Stomach (tissue), 9 donors: Measurements from ENCODE around the gene TPRN. TPM values are rescaled to one million over a fixed set of nuclear protein-coding genes. Genes with fewer than 3 reads are reported as not detected.

Experiments
- DNase-seq, 2 donors: peaks; one replicate each; pipeline versions ENCODE4 v3.0.0 to v3.0.0-alpha.2; 2013 to 2019
- H3K27ac ChIP-seq, 5 donors: fragments of 200-600 bp in 4 of 5; sonication (generic) in 4 of 5; one replicate each; pipeline ENCODE4 v1.5.1; 2013 to 2019; ENCODE audit warnings: mild to moderate bottlenecking in 1 of 5, moderate library complexity in 1 of 5
- H3K27me3 ChIP-seq, 3 donors: fragments of 200-600 bp; sonication (generic); one replicate each; pipeline ENCODE4 v1.5.1; 2017 to 2019; ENCODE audit warnings: mixed run types in 1 of 3
- H3K36me3 ChIP-seq, 4 donors: fragments of 200-600 bp; sonication (generic); 1 replicate in 3 of 4; 2 replicates in 1 of 4; pipeline ENCODE4 v1.5.1; 2016 to 2019
- H3K4me1 ChIP-seq, 4 donors: fragments of 200-600 bp; sonication (generic); one replicate each; pipeline ENCODE4 v1.5.1; 2016 to 2019
- H3K4me3 ChIP-seq, 4 donors: fragments of 200-600 bp; sonication (generic) in 3 of 4; one replicate each; pipeline ENCODE4 v1.5.1; 2016 to 2019; ENCODE audit warnings: mild to moderate bottlenecking in 1 of 4
- H3K9me3 ChIP-seq, 4 donors: fragments of 200-600 bp; sonication (generic); one replicate each; pipeline ENCODE4 v1.5.1; 2016 to 2019
- CTCF ChIP-seq, 7 experiments: fragments of 450-650 bp in 4 of 7; fragments of 200-600 bp in 3 of 7; sonication (generic) in 3 of 7; IDR thresholded peaks; one replicate each; pipeline ENCODE4 v1.5.1; 2016 to 2019; ENCODE audit warnings: antibody characterized with exemption in 7 of 7, control low read depth in 2 of 7, mild to moderate bottlenecking in 1 of 7
- EP300 ChIP-seq: sonication (generic); formaldehyde crosslinking; IDR thresholded peaks from one replicate; pipeline ENCODE4 v1.6.1; 2017; ENCODE audit warnings: antibody characterized with exemption
- POLR2A ChIP-seq, 4 donors: fragments of 450-650 bp; IDR thresholded peaks; one replicate each; pipeline ENCODE4 v1.6.1; 2016; ENCODE audit warnings: antibody characterized with exemption in 4 of 4, control low read depth in 2 of 4, mild to moderate bottlenecking in 1 of 4, moderate library complexity in 1 of 4
- POLR2AphosphoS5 ChIP-seq, 3 donors: sonication (generic); formaldehyde crosslinking; IDR thresholded peaks; one replicate each; pipeline ENCODE4 v1.6.1; 2016; ENCODE audit warnings: antibody characterized with exemption in 3 of 3
- WGBS, 5 donors: extraction: QIAGEN DNeasy Blood & Tissue Kit in 3 of 5; methylation state at CpG; one replicate each; pipeline versions ENCODE4 v1.1.5 to v1.1.7; 2013 to 2018; 5-methylcytosine and 5-hydroxymethylcytosine counted together
- intact Hi-C: fragments of 100-400 bp; cut with DNase I; formaldehyde crosslinking; loops from one replicate; pipeline ENCODE4 v1.15.1; 2023; ENCODE audit warnings: low total_unique reads
- polyA plus RNA-seq, 3 donors: library from polyadenylated mRNA; stranded (reverse); fragments of 200-250 nt; gene quantifications; one replicate each; pipeline ENCODE4 v1.2.3, GENCODE V29; 2013
- total RNA-seq, 5 donors: library from RNA; depleted of rRNA; stranded (reverse); fragments of >200 nt; gene quantifications; one replicate each; pipeline versions ENCODE4 v1.1.0 to v1.2.3, GENCODE V29; 2014 to 2016
- donor health status: healthy with polysubstance abuse.
- donor health status: Bipolar disorder and iron deficiency.
- donor health status: healthy.

The TPRN gene
- total and polyA plus RNA-seq, 8 donors = 8.8 to 161 (median 24.6) TPM

- Histone ChIP-seq H3K36me3 (peaks cover 27 to 58% (median 54%) of the 10 kb centered on the region in 4 donors), H3K27ac (peak overlapping the region; percentile 96 to 97 (median 96)), H3K4me3 (peak overlapping the region; percentile 95 to 99 (median 97)), H3K4me1 (peaks cover 44 to 90% (median 84%) of the 10 kb centered on the region in 4 donors), H3K27me3 (no peaks in the 10 kb centered on the region), H3K9me3 (no peaks in the 10 kb centered on the region)
- peak in 1 of 2 donors; percentile 51 for DNase-seq
- 10 to 47% (median 19%) methylated on average over 10 to 23 of the region's 23 CpGs for WGBS, 5 donors
- TF ChIP-seq POLR2A (IDR thresholded peaks at IDR 0.05) (no peak), CTCF (IDR thresholded peaks at IDR 0.05) (no peak)
- intact Hi-C loops = loop anchor here (10.0 kb wide), 2 partner anchors 45 to 75 kb away; partner anchors contain the start of genes DPP7 and SLC34A3
Measured at GRCh38 chr9:137189297-137190295, 10.9 kb downstream of the TPRN start.

GRCh38 chr9:137188490-137189296 is 11.8 kb downstream of the TPRN start, which contains the start of the genes ANAPC2 and SSNA1:
Gene ANAPC2, minus strand, starts transcription at chr9:137188560. Its CDS starts 28 bp downstream, at chr9:137188532.
Gene SSNA1, plus strand, starts transcription at chr9:137188676. Its CDS starts 51 bp downstream, at chr9:137188727.
- peak; percentile 95 to 98 for DNase-seq
- WGBS, 5 donors = 0 to 1% (median 0%) methylated on average over 39 to 98 of the region's 98 CpGs
- H3K4me1 ChIP-seq = peaks cover 35 to 83% (median 77%) of the 10 kb centered on the region in 4 donors
- peak within 1 kb of the TSS; percentile 95 to 99 (median 97) for H3K4me3 ChIP-seq
- H3K9me3 ChIP-seq = no peaks in the 10 kb centered on the region
- H3K27me3 ChIP-seq = no peaks in the 10 kb centered on the region
- H3K36me3 ChIP-seq = peaks cover 36 to 67% (median 63%) of the 10 kb centered on the region in 4 donors
- H3K27ac ChIP-seq = peak within 1 kb of the TSS; percentile 96 to 97 (median 96)
- TF ChIP-seq POLR2AphosphoS5 (IDR thresholded peaks at IDR 0.05) (peak; percentile 97 to 99 (median 99)), EP300 (no peak), POLR2A (IDR thresholded peaks at IDR 0.05) (peak in 2 of 4 donors; percentile 56), CTCF (IDR thresholded peaks at IDR 0.05) (peak in 3 of 7 experiments; percentile 6 to 48 (median 31))
- intact Hi-C loops = loop anchor here (10.0 kb wide), 2 partner anchors 46 to 74 kb away; partner anchors contain the start of genes DPP7 and SLC34A3

- Histone ChIP-seq H3K4me3 (peak overlapping the region; percentile 95 to 99 (median 97)), H3K36me3 (peaks cover 42 to 73% (median 69%) of the 10 kb centered on the region in 4 donors), H3K4me1 (peaks cover 35 to 77% (median 71%) of the 10 kb centered on the region in 4 donors), H3K27ac (peak overlapping the region; percentile 96 to 97 (median 96)), H3K27me3 (no peaks in the 10 kb centered on the region), H3K9me3 (no peaks in the 10 kb centered on the region)
- WGBS, 5 donors = 0 to 1% (median 1%) methylated on average over 30 to 31 of the region's 31 CpGs
- TF ChIP-seq EP300 = no peak
- no peak for TF ChIP-seq CTCF (IDR thresholded peaks at IDR 0.05)
- TF ChIP-seq POLR2AphosphoS5 (IDR thresholded peaks at IDR 0.05) = no peak
- TF ChIP-seq POLR2A (IDR thresholded peaks at IDR 0.05) = no peak
- intact Hi-C loops = loop anchor here (10.0 kb wide), 2 partner anchors 47 to 73 kb away; partner anchors contain the start of genes DPP7 and SLC34A3
- DNase-seq = no peak
Measured at GRCh38 chr9:137188086-137188489, 12.5 kb downstream of the TPRN start.
